ENCODE measurements around the gene FHIP1A.
A peak's percentile ranks its signal among the peaks of the same experiment; 100 is the strongest.
"Not testable (repeated sequence)": the region's sequence is repeated elsewhere in the genome, so short reads cannot be mapped to it uniquely, and the experiment has no call there.

The FHIP1A gene

DNA sequence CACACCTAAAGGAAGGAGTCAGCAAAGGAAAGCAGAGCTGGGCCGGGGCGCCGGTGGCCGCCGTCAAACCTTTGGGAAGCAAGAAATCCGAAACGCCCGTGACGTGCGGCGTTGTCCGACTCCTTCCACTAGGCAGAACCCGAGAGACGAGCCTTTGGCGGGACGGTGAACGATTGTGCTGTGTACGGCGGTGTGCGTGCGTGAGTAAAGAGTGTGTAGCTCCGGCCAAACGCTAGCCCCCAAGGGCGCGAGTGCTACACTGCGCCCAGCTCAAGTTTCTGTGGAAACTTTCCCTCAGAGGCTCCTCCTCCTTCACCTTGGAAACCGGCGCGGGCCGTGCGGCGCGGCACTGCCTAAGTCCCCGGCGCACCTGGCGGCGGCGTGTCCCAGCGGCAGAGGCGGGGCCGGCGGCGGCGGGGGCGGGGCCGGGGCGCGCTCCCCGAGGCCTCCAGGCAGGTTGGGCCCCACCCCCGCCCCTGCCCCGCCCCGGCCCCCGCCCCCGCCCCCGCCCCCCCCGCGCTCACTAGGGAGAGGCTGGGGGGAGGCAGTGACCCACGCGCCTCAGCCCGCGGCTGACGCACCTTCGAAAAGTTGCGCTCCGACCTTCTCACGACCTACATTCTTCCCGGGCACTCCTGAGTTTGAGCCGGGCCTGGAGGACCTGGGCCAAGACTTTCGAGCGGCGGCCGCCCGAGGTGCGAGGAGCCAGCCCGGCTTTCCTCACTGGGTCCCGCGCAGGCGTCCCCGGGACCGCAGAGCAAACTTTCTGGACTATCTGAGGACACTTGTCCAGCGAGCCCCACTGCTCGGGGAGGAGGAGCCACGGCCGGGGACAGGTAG lies at the start of gene FHIP1A:
Gene FHIP1A, plus strand, starts transcription at position 547 of the 840 bp plus-strand sequence. CDS start 157,084 bp downstream, outside the sequence.
- peak within 1 kb of the TSS; percentile 87 for H3K27ac ChIP-seq
- TF ChIP-seq ZFX (IDR thresholded peaks at IDR 0.05): no peak
- TF ChIP-seq, protein P1, sequence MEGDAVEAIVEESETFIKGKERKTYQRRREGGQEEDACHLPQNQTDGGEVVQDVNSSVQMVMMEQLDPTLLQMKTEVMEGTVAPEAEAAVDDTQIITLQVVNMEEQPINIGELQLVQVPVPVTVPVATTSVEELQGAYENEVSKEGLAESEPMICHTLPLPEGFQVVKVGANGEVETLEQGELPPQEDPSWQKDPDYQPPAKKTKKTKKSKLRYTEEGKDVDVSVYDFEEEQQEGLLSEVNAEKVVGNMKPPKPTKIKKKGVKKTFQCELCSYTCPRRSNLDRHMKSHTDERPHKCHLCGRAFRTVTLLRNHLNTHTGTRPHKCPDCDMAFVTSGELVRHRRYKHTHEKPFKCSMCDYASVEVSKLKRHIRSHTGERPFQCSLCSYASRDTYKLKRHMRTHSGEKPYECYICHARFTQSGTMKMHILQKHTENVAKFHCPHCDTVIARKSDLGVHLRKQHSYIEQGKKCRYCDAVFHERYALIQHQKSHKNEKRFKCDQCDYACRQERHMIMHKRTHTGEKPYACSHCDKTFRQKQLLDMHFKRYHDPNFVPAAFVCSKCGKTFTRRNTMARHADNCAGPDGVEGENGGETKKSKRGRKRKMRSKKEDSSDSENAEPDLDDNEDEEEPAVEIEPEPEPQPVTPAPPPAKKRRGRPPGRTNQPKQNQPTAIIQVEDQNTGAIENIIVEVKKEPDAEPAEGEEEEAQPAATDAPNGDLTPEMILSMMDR (conservative IDR thresholded peaks at IDR 0.05): peak; percentile 18

DNA sequence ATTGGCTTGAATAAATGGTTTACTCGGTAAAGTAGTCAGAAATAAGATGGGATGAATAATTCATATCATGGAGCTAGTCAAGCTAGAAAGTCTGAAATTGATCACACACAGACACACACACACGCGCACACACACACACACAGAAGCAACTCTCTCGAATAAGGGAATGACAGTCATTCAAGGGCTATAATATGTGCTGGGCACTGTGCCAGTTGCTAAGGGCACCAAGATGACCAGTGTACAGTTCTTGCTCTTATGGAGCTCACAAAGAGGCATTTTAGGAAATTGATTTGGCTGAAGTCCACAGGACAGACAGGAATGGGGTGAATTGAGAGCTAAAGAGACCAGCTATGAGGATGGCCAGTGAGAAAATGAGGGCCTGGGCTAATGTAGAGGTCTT lies 49.4 kb upstream of the FHIP1A start:
- H3K27ac ChIP-seq: no peak overlapping the region
- TF ChIP-seq, protein P1 (conservative IDR thresholded peaks at IDR 0.05): no peak
- TF ChIP-seq ZFX (IDR thresholded peaks at IDR 0.05): no peak

DNA sequence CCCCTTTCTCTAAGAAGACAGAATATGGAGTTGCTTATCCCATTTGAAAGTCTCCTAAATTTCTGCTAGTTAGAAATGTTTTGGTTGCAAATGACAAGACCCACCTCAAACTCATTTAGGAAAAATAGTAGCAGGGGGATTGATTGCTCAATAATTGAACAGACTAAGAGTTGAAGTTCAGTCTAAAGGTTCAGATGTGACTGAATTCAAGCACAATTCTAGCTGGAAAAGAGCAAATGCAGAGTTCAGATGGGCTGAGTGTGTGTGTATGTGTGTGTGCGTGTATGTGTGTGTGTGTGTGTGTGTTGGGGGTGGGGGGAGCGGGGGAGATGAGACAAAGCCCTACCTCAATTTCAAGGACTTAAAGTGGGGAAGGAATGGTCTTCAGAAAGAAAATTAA lies 47.9 kb upstream of the FHIP1A start:
- no peak overlapping the region for H3K27ac ChIP-seq
- TF ChIP-seq, protein P1 (conservative IDR thresholded peaks at IDR 0.05): no peak
- no peak for TF ChIP-seq ZFX (IDR thresholded peaks at IDR 0.05)

DNA sequence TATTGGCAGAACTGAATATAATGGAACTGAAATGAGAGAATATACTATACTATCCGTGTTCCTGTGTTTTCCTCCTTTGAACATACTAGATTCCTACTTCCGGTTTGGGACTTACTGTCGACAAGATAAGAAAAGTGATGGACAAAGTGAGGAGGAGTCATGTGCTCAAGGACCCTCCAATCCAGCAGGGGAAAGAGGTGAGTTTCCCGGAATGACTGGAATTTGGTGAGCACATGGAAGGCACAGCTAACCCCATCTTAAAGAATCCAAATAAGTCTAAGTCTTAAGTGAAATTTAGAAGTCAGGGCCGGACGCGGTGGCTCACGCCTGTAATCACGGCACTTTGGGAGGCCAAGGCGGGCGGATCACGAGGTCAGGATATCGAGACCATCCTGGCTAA lies 47.0 kb upstream of the FHIP1A start:
- H3K27ac ChIP-seq: no peak overlapping the region
- no peak for TF ChIP-seq ZFX (IDR thresholded peaks at IDR 0.05)
- TF ChIP-seq, protein P1 (conservative IDR thresholded peaks at IDR 0.05): no peak

DNA sequence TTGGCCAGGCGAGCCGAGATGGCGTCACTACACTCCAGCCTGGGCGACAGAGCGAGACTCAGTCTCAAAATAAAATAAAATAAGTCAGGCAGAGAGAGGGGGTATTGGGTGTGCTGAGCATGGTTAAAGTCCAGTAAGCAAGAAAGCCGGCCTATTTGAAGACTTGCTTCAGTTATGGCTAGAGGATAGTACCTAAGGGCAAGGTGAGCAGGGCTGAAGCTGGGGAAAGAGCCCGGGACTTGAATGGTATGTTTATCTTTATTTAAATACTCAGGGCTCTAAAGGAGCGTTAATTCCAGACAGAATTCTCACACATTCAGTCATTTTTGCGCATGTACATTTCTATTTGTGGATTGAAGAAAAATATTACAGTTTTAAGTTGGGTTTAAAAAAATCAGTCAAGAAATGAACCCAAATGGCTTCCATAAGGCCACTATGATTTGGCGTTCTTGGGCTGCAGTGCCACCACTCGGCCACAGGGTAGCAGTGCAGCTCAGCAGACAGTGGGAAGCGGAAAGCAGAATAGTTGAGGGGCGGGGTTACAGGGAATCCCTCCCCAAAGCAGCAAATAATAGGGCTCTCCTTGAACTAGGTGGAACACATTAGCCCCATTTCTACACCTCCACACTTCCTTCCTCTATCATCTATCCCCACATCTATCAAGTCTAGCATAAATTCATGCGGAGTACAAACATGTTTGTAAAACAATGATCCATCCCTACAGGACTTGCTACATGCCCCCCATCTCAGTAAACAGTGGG lies 46.4 kb upstream of the FHIP1A start:
- TF ChIP-seq, protein P1 (conservative IDR thresholded peaks at IDR 0.05): peak; percentile 94
- TF ChIP-seq ZFX (IDR thresholded peaks at IDR 0.05): no peak
- H3K27ac ChIP-seq: no peak overlapping the region

DNA sequence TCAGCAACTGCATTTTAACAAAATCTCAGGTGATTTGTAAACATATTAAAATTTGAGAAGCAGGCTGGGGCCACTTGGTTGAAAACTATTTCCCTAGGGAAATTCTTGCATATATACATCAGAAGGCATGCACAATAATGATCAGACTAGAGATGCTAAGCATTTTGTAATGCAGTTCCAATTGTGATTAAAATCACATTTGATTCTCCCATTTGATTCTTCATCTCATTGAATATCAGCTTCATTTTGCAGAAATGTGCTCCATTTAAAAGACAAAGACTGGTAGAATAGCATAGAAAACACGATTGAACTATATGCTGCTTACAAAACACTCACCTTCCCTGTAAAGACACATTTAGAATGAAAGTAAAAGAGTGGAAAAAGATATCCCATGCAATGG lies 32.4 kb upstream of the FHIP1A start:
- TF ChIP-seq, protein P1 (conservative IDR thresholded peaks at IDR 0.05): no peak
- no peak for TF ChIP-seq ZFX (IDR thresholded peaks at IDR 0.05)
- no peak overlapping the region for H3K27ac ChIP-seq

DNA sequence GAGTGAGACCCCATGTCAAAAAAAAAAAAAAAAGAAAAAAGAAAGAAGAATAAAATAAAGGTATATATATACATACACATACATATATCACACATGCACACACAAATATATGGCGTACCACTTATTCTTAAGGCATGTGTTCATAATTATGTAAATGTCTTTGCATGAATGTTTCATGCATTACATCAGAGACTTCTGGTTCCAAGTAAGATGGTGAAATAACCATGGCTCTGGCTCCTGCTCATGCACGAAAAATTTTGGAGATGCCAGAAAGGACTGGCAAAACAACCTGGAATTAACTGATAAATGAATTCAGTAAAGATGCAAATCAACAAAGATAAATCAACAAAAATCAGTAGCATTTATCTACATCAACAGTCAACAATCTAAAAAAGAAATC lies 19.7 kb upstream of the FHIP1A start:
- TF ChIP-seq ZFX (IDR thresholded peaks at IDR 0.05): no peak
- TF ChIP-seq, protein P1 (conservative IDR thresholded peaks at IDR 0.05): no peak
- H3K27ac ChIP-seq: no peak overlapping the region

DNA sequence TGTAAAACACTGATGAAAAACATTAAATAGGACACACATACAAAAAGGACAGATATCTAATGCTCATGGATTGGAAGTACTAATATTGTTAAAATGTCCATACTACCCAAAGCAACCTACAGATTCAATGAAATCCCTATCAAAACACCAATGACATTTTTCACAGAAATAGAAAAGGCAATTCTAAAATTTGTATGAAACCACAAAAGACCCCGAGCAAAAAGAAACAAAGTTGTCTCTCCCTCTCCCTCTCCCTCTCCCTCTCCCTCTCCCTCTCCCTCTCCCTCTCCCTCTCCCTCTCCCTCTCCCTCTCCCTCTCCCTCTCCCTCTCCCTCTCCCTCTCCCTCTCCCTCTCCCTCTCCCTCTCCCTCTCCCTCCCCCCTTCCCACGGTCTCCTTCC lies 19.2 kb upstream of the FHIP1A start:
- not testable (repeated sequence) for H3K27ac ChIP-seq
